ENCODE results near the gene PNPLA2.
A peak's percentile ranks its signal among the peaks of the same experiment; 100 is the strongest.

PNPLA2 gene

DNA sequence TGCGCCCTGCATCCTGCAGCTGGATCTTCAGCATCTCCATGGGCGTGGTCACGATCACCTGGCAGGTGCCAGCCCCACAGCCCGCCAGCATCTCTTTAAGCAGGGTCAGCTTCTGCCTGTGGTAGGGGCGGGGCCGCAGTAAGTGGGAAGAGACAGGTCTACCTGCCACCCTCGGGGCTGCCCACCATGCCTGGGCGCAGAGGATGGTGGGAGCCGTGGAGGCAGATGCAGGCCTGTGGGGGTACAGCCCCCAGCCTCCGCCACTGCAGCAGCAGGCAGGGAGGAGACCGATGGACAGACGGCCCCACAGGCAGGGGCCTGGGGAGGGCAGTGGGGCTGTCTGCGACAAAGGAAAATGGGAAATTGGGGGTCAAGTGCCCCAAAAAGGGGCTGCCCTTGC lies 25.8 kb upstream of the PNPLA2 start:
- TF ChIP-seq, protein P1, sequence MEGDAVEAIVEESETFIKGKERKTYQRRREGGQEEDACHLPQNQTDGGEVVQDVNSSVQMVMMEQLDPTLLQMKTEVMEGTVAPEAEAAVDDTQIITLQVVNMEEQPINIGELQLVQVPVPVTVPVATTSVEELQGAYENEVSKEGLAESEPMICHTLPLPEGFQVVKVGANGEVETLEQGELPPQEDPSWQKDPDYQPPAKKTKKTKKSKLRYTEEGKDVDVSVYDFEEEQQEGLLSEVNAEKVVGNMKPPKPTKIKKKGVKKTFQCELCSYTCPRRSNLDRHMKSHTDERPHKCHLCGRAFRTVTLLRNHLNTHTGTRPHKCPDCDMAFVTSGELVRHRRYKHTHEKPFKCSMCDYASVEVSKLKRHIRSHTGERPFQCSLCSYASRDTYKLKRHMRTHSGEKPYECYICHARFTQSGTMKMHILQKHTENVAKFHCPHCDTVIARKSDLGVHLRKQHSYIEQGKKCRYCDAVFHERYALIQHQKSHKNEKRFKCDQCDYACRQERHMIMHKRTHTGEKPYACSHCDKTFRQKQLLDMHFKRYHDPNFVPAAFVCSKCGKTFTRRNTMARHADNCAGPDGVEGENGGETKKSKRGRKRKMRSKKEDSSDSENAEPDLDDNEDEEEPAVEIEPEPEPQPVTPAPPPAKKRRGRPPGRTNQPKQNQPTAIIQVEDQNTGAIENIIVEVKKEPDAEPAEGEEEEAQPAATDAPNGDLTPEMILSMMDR (IDR thresholded peaks at IDR 0.05; ENCODE audit: low read depth, low read length, missing control alignments) = no peak
- DNase-seq = no peak
- Histone ChIP-seq H3K27ac (no peak overlapping the region), H3K4me3 (ENCODE audit: low read depth, low read length) (no peak overlapping the region), H3K27me3 (replicated peaks) (no peaks in the 10 kb centered on the region), H3K36me3 (replicated peaks) (peaks cover 17% of the 10 kb centered on the region)
- in situ Hi-C loops (cut with HindIII; ENCODE audit: low pct_ligation_motif_present, low sequenced_read_pairs) = no loop called here

DNA sequence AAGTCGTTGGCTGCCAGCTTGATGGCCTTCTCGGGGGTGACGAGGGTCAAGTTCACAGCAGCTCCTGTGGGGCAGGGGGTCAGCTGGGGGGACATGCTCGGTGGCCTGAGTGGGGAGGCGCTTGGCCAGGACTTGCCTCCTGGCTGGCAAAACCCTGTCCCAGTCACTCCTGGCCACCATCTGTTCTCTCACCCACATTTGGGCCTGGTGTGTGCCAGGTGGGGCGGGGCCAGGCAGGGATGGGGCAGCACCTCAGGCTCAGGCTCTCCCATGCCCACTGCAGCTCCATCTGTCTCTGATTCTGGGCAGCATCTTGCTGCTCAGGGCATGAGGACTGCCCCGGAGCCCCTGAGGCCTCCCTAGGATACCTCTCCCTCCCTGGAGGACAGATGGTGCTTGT lies 25.2 kb upstream of the PNPLA2 start:
- H3K36me3 ChIP-seq (replicated peaks) = peaks cover 17% of the 10 kb centered on the region
- TF ChIP-seq, protein P1 (IDR thresholded peaks at IDR 0.05; ENCODE audit: low read depth, low read length, missing control alignments) = no peak
- H3K4me3 ChIP-seq (ENCODE audit: low read depth, low read length) = no peak overlapping the region
- no peaks in the 10 kb centered on the region for H3K27me3 ChIP-seq (replicated peaks)
- no peak overlapping the region for H3K27ac ChIP-seq
- no peak for DNase-seq
- in situ Hi-C loops (cut with HindIII; ENCODE audit: low pct_ligation_motif_present, low sequenced_read_pairs) = no loop called here

DNA sequence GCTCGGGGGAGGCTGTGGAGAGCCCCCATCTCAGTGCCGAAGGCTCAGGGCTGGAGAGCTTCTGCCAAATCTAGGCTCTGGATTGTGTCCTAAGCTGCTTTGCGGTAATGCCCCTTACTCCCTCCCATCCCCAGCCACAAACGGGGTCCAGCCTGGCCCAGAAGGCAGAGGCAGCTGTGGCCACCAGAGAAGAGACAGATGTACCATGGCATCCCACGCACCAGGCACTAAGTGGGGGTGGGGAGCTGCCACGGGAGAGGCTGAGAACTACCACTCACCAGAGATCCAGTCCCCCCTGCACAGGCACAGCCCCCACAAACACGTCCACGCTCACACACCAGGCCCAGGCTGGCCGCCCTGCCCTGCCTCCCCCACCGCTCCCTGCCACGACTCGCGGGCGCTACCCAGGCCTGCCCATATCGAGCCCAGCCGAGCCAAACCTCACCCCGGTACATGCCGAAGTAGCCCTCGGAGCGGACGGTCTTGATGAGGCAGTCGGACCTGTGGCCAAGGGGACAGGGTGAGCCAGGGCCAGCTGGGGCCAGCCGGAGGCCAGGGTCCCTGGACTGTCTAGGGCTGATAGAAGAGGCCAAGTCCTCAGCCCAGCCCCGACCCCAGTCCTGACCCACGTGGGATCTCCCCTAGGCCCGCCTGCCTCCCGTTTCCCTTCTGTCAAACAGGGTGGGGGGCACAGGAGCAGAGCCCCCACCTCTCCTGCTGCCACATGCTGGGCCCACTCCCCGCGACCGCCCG lies 24.5 kb upstream of the PNPLA2 start:
- Histone ChIP-seq H3K27ac (no peak overlapping the region), H3K4me3 (ENCODE audit: low read depth, low read length) (no peak overlapping the region), H3K36me3 (replicated peaks) (peaks cover 20% of the 10 kb centered on the region), H3K27me3 (replicated peaks) (no peaks in the 10 kb centered on the region)
- no peak for DNase-seq
- TF ChIP-seq, protein P1 (IDR thresholded peaks at IDR 0.05; ENCODE audit: low read depth, low read length, missing control alignments) = no peak
- in situ Hi-C loops (cut with HindIII; ENCODE audit: low pct_ligation_motif_present, low sequenced_read_pairs) = no loop called here

- Histone ChIP-seq H3K27ac (no peak overlapping the region), H3K27me3 (replicated peaks) (no peaks in the 10 kb centered on the region), H3K4me3 (ENCODE audit: low read depth, low read length) (no peak overlapping the region), H3K36me3 (replicated peaks) (peaks cover 23% of the 10 kb centered on the region)
- DNase-seq = no peak
- TF ChIP-seq, protein P1 (IDR thresholded peaks at IDR 0.05; ENCODE audit: low read depth, low read length, missing control alignments) = no peak
- in situ Hi-C loops (cut with HindIII; ENCODE audit: low pct_ligation_motif_present, low sequenced_read_pairs) = no loop called here
Measured at GRCh38 chr11:794766-795633, 23.7 kb upstream of the PNPLA2 start.

DNA sequence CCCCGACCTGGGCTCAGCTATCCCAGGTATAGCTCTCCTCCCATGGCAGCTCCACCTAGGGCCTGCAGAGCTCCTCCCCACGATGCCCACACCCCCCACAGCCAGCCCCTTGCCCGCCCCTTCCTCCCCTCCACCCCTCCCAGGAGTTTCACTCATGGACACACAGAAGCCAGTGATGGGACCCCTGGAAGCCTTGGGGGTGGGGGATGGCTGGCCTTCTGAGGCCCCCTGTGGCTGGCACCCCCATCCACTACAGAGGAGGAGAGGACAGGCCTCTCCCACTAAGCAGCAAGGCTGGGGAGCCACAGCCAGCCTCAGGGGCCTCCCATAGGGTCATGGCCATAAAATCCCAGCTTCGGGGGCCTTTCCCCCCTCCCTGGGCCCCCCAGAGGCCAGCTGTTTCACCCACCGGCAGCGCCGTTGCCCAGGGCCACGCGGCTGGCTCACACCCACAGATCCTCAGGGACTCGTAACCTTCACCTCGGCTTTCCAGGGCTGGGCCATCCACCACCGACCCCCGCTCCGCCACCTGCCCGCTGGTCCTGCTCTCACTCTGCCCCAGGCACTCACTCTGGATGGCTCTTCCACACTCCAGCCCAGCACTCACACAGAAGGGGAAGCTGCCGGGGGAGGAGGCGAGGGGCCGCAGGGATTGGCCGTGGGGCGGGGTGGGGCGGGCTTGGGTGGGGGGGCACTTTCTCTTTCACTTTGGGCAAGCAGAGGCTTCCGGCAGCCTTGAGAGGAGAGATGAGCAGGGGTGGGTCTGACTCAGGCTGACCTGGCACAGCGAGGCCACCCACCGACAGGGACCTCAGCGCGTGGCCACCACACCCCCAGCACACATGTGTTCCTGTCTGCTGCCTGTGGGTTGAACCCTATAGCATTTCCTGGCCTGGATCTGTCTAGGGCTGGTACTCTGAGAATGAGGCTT lies 22.8 kb upstream of the PNPLA2 start:
- TF ChIP-seq, protein P1 (IDR thresholded peaks at IDR 0.05; ENCODE audit: low read depth, low read length, missing control alignments) = no peak
- DNase-seq = peak; percentile 75
- Histone ChIP-seq H3K27me3 (replicated peaks) (no peaks in the 10 kb centered on the region), H3K36me3 (replicated peaks) (peaks cover 23% of the 10 kb centered on the region), H3K27ac (peak overlapping the region; percentile 79), H3K4me3 (ENCODE audit: low read depth, low read length) (peak overlapping the region; percentile 80)
- in situ Hi-C loops (cut with HindIII; ENCODE audit: low pct_ligation_motif_present, low sequenced_read_pairs) = no loop called here
